Trophoblast cell (in vitro differentiated cells and primary cell): Measurements from ENCODE around the gene MOBP.
A peak's percentile ranks its signal among the peaks of the same experiment; 100 is the strongest.
"Not testable (repeated sequence)": the region's sequence is repeated elsewhere in the genome, so short reads cannot be mapped to it uniquely, and the experiment has no call there.

Experiments
- DNase-seq, 2 donors: peaks; one replicate each; pipeline ENCODE4 v3.0.0-alpha.2; 2016
- H2AFZ ChIP-seq: 2 replicates; pipeline ENCODE4 v1.6.1; 2013; ENCODE audit warnings: low read length, moderate library complexity, mild to moderate bottlenecking; ENCODE audit not compliant: insufficient read depth, poor library complexity
- H2AK5ac ChIP-seq: 2 replicates; pipeline ENCODE4 v1.6.1; 2013; ENCODE audit warnings: mild to moderate bottlenecking, low read length
- H2BK120ac ChIP-seq: 2 replicates; pipeline ENCODE4 v1.6.1; 2013; ENCODE audit warnings: low read length, mild to moderate bottlenecking, moderate library complexity; ENCODE audit not compliant: insufficient read depth, poor library complexity
- H2BK12ac ChIP-seq: 2 replicates; pipeline ENCODE4 v1.6.1; 2013; ENCODE audit warnings: mild to moderate bottlenecking, low read length, moderate library complexity
- H2BK5ac ChIP-seq: 2 replicates; pipeline ENCODE4 v1.6.1; 2013; ENCODE audit warnings: low read length, low read depth, moderate library complexity, mild to moderate bottlenecking; ENCODE audit not compliant: poor library complexity
- H3K14ac ChIP-seq: 2 replicates; pipeline ENCODE4 v1.6.1; 2013; ENCODE audit warnings: mild to moderate bottlenecking, low read length
- H3K18ac ChIP-seq: 2 replicates; pipeline ENCODE4 v1.6.1; 2013; ENCODE audit warnings: mild to moderate bottlenecking, low read length
- H3K23ac ChIP-seq: 2 replicates; pipeline ENCODE4 v1.6.1; 2013; ENCODE audit warnings: low read length
- H3K27ac ChIP-seq: 2 replicates; pipeline ENCODE4 v1.5.1; 2013; ENCODE audit warnings: low read depth, mild to moderate bottlenecking, inconsistent platforms, low read length, moderate library complexity
- H3K27me3 ChIP-seq: 2 replicates; pipeline ENCODE4 v1.6.1; 2013; ENCODE audit warnings: inconsistent platforms, mild to moderate bottlenecking, low read length, moderate library complexity; ENCODE audit not compliant: insufficient read depth
- H3K36me3 ChIP-seq, 2 experiments: 1 replicate in 1 of 2; 2 replicates in 1 of 2; pipeline ENCODE4 v1.6.1; 2013; ENCODE audit warnings: low read length in 2 of 2, mild to moderate bottlenecking in 2 of 2, moderate library complexity in 1 of 2; ENCODE audit not compliant: insufficient read depth in 2 of 2, control insufficient read depth in 1 of 2
- H3K4ac ChIP-seq: 2 replicates; pipeline ENCODE4 v1.6.1; 2013; ENCODE audit warnings: low read depth, mild to moderate bottlenecking, low read length, moderate library complexity
- H3K4me1 ChIP-seq, 2 experiments: 1 replicate in 1 of 2; 2 replicates in 1 of 2; pipeline ENCODE4 v1.6.1; 2013; ENCODE audit warnings: low read length in 2 of 2, mild to moderate bottlenecking in 2 of 2, moderate library complexity in 1 of 2; ENCODE audit not compliant: insufficient read depth in 2 of 2, control insufficient read depth in 1 of 2
- H3K4me2 ChIP-seq: 2 replicates; pipeline ENCODE4 v1.6.1; 2013; ENCODE audit warnings: inconsistent platforms, mild to moderate bottlenecking, low read length, moderate library complexity
- H3K4me3 ChIP-seq: 2 replicates; pipeline ENCODE4 v1.5.1; 2013; ENCODE audit warnings: mild to moderate bottlenecking, low read depth, low read length, inconsistent platforms
- H3K79me1 ChIP-seq: one replicate; pipeline ENCODE4 v1.6.1; 2013; ENCODE audit warnings: low read length
- H3K79me2 ChIP-seq: 2 replicates; pipeline ENCODE4 v1.6.1; 2013; ENCODE audit warnings: low read length, mild to moderate bottlenecking; ENCODE audit not compliant: control insufficient read depth, insufficient read depth, poor library complexity
- H3K9ac ChIP-seq: 2 replicates; pipeline ENCODE4 v1.6.1; 2013; ENCODE audit warnings: mild to moderate bottlenecking, low read length
- H3K9me3 ChIP-seq: 2 replicates; pipeline ENCODE4 v1.6.1; 2013; ENCODE audit warnings: low read depth, mild to moderate bottlenecking, control low read depth, inconsistent platforms, low read length; ENCODE audit not compliant: insufficient read depth
- H4K12ac ChIP-seq: 2 replicates; pipeline ENCODE4 v1.6.1; 2013; ENCODE audit warnings: low read depth, mild to moderate bottlenecking, low read length, moderate library complexity
- H4K8ac ChIP-seq: 2 replicates; pipeline ENCODE4 v1.6.1; 2013; ENCODE audit warnings: low read depth, mild to moderate bottlenecking, low read length, moderate library complexity
- H4K91ac ChIP-seq: one replicate; pipeline ENCODE4 v1.6.1; 2013; ENCODE audit warnings: low read depth, mild to moderate bottlenecking, low read length, moderate library complexity
- WGBS: extraction: QIAGEN DNeasy Blood & Tissue Kit; methylation state at CpG from one replicate; pipeline ENCODE4 v1.1.7; 2013; ENCODE audit warnings: missing lambda C conversion rate; ENCODE audit not compliant: insufficient read length, insufficient coverage; ENCODE audit errors: extremely low coverage; 5-methylcytosine and 5-hydroxymethylcytosine counted together

The MOBP gene

GRCh38 chr3:39449796-39450195, 17.7 kb upstream of the MOBP start:
- no peaks in the 10 kb centered on the region for H3K79me1 ChIP-seq
- no peak overlapping the region for H3K4me3 ChIP-seq
- H3K27ac ChIP-seq: no peak overlapping the region
- H3K4me1 ChIP-seq: peaks cover 0 to 1% of the 10 kb centered on the region in 2 experiments
- no CpG with 5 or more reads among the region's 3 CpGs for WGBS
- H3K4ac ChIP-seq: no peak overlapping the region
- H3K79me2 ChIP-seq: no peaks in the 10 kb centered on the region
- no peak overlapping the region for H2BK12ac ChIP-seq
- H3K14ac ChIP-seq: no peak overlapping the region
- H4K8ac ChIP-seq: no peak overlapping the region
- no peak overlapping the region for H2BK120ac ChIP-seq
- no peaks in the 10 kb centered on the region for H3K9me3 ChIP-seq
- no peak overlapping the region for H2AK5ac ChIP-seq
- peak; percentile 88 to 91 for DNase-seq
- no peak overlapping the region for H2BK5ac ChIP-seq
- H2AFZ ChIP-seq: no peak overlapping the region
- no peaks in the 10 kb centered on the region for H3K27me3 ChIP-seq
- no peak overlapping the region for H4K91ac ChIP-seq
- H3K18ac ChIP-seq: no peak overlapping the region
- no peak overlapping the region for H3K23ac ChIP-seq
- no peak overlapping the region for H3K9ac ChIP-seq
- H3K36me3 ChIP-seq: no peaks in the 10 kb centered on the region
- no peak overlapping the region for H3K4me2 ChIP-seq
- no peak overlapping the region for H4K12ac ChIP-seq

GRCh38 chr3:39453134-39453533, 14.3 kb upstream of the MOBP start:
- Histone ChIP-seq H3K27me3 (no peaks in the 10 kb centered on the region), H3K36me3 (no peaks in the 10 kb centered on the region), H2AK5ac (no peak overlapping the region), H3K79me1 (no peaks in the 10 kb centered on the region), H3K4me1 (peaks cover 0 to 1% of the 10 kb centered on the region in 2 experiments), H2AFZ (no peak overlapping the region), H3K4ac (no peak overlapping the region), H3K14ac (no peak overlapping the region), H3K18ac (no peak overlapping the region), H4K12ac (no peak overlapping the region), H3K4me3 (no peak overlapping the region), H2BK5ac (no peak overlapping the region), H3K23ac (no peak overlapping the region), H4K8ac (no peak overlapping the region), H3K9ac (no peak overlapping the region), H3K79me2 (no peaks in the 10 kb centered on the region), H3K4me2 (no peak overlapping the region), H3K27ac (no peak overlapping the region), H2BK12ac (no peak overlapping the region), H4K91ac (no peak overlapping the region), H3K9me3 (no peaks in the 10 kb centered on the region), H2BK120ac (no peak overlapping the region)
- DNase-seq: no peak
- WGBS: no CpG with 5 or more reads among the region's 1 CpG

GRCh38 chr3:39453872-39454271, 13.6 kb upstream of the MOBP start:
- not testable (repeated sequence) for H3K4ac ChIP-seq, H3K27me3 ChIP-seq, H3K9me3 ChIP-seq, H2BK5ac ChIP-seq, H3K14ac ChIP-seq, H2BK120ac ChIP-seq, H3K18ac ChIP-seq, H3K4me2 ChIP-seq, H3K9ac ChIP-seq, H4K12ac ChIP-seq, H3K4me3 ChIP-seq, H2AK5ac ChIP-seq, H3K79me1 ChIP-seq, H3K36me3 ChIP-seq, H3K4me1 ChIP-seq, DNase-seq, H3K27ac ChIP-seq, H2AFZ ChIP-seq, H4K8ac ChIP-seq, H2BK12ac ChIP-seq, H4K91ac ChIP-seq, H3K79me2 ChIP-seq, H3K23ac ChIP-seq
- no CpG with 5 or more reads among the region's 7 CpGs for WGBS

GRCh38 chr3:39454591-39455217, 12.8 kb upstream of the MOBP start:
- DNase-seq: no peak
- H2BK120ac ChIP-seq: no peak overlapping the region
- no peak overlapping the region for H3K23ac ChIP-seq
- H4K8ac ChIP-seq: no peak overlapping the region
- no peaks in the 10 kb centered on the region for H3K79me1 ChIP-seq
- no peaks in the 10 kb centered on the region for H3K9me3 ChIP-seq
- H2BK5ac ChIP-seq: no peak overlapping the region
- peaks cover 0 to 1% of the 10 kb centered on the region in 2 experiments for H3K4me1 ChIP-seq
- H2AFZ ChIP-seq: no peak overlapping the region
- H3K79me2 ChIP-seq: no peaks in the 10 kb centered on the region
- no CpG with 5 or more reads among the region's 3 CpGs for WGBS
- no peak overlapping the region for H2BK12ac ChIP-seq
- H3K4ac ChIP-seq: no peak overlapping the region
- H3K9ac ChIP-seq: no peak overlapping the region
- H3K4me3 ChIP-seq: no peak overlapping the region
- no peak overlapping the region for H4K12ac ChIP-seq
- no peak overlapping the region for H4K91ac ChIP-seq
- no peak overlapping the region for H3K4me2 ChIP-seq
- H3K18ac ChIP-seq: no peak overlapping the region
- no peaks in the 10 kb centered on the region for H3K36me3 ChIP-seq
- H2AK5ac ChIP-seq: no peak overlapping the region
- no peaks in the 10 kb centered on the region for H3K27me3 ChIP-seq
- no peak overlapping the region for H3K27ac ChIP-seq
- H3K14ac ChIP-seq: no peak overlapping the region
